Lower lobe of right lung (tissue), 2 donors: ENCODE measurements around the gene C2orf49. TPM values are rescaled to one million over a fixed set of nuclear protein-coding genes. Genes with fewer than 3 reads are reported as not detected.

ENCODE experiments used
- ATAC-seq, 2 donors: fragments of 200-7000 bp; cut with Tn5 transposase; one replicate each; pipeline ENCODE4 v1.9.1; 2020 to 2022; ENCODE audit warnings: mild to moderate bottlenecking in 2 of 2, moderate library complexity in 2 of 2
- DNase-seq: peaks from one replicate; pipeline ENCODE4 v3.0.0-alpha.2; 2020
- H3K27ac ChIP-seq: fragments of 200-600 bp; one replicate; pipeline ENCODE4 v1.8.0; 2022
- H3K27me3 ChIP-seq: fragments of 200-600 bp; one replicate; pipeline ENCODE4 v1.8.0; 2022; ENCODE audit warnings: low read depth
- H3K36me3 ChIP-seq: fragments of 200-600 bp; one replicate; pipeline ENCODE4 v1.8.0; 2022; ENCODE audit warnings: mild to moderate bottlenecking
- H3K4me1 ChIP-seq: fragments of 200-600 bp; one replicate; pipeline ENCODE4 v1.8.0; 2022
- H3K4me3 ChIP-seq: fragments of 200-600 bp; one replicate; pipeline ENCODE4 v1.8.0; 2022; ENCODE audit warnings: mild to moderate bottlenecking
- H3K9me3 ChIP-seq: fragments of 200-600 bp; one replicate; pipeline ENCODE4 v1.8.0; 2022
- CTCF ChIP-seq: fragments of 200-600 bp; IDR thresholded peaks from one replicate; pipeline ENCODE4 v1.8.0; 2022; ENCODE audit warnings: antibody characterized with exemption, mild to moderate bottlenecking
- intact Hi-C: fragments of 100-400 bp; cut with DNase I; formaldehyde crosslinking; loops from one replicate; pipeline ENCODE4 v1.11.0; 2022
- total RNA-seq: library from RNA; stranded (reverse); fragmentation: NEBNext Ultra II Directional; extraction: Animal tissue kit (Norgen Biotek cat#: 25700); gene quantifications from one replicate; pipeline ENCODE4 v1.2.1, GENCODE V29; 2021
- donor health status: DM: no; HTN: yes; CAD: no; lungs with severe emphysema.

The C2orf49 gene
- total RNA-seq, 1 donor from 2014 or later, result 18.3 TPM

GRCh38 chr2:105388971-105389381 lies 51.6 kb downstream of the C2orf49 start:
- intact Hi-C loops, result no loop called here
- ATAC-seq (peak in 1 of 2 donors; percentile 41), DNase-seq (no peak)
- Histone ChIP-seq H3K36me3 (no peaks in the 10 kb centered on the region), H3K4me3 (no peak overlapping the region), H3K9me3 (no peaks in the 10 kb centered on the region), H3K27ac (no peak overlapping the region), H3K4me1 (peaks cover 11% of the 10 kb centered on the region), H3K27me3 (no peaks in the 10 kb centered on the region)
- no peak for TF ChIP-seq CTCF

- no peak for ATAC-seq
- Histone ChIP-seq H3K9me3 (no peaks in the 10 kb centered on the region), H3K4me1 (peaks cover 11% of the 10 kb centered on the region), H3K4me3 (no peak overlapping the region), H3K27ac (no peak overlapping the region), H3K27me3 (peaks cover under 1% of the 10 kb centered on the region), H3K36me3 (no peaks in the 10 kb centered on the region)
- intact Hi-C loops, result no loop called here
- DNase-seq, result no peak
- TF ChIP-seq CTCF, result no peak
Observed at GRCh38 chr2:105390454-105390853, 53.1 kb downstream of the C2orf49 start.

DNA sequence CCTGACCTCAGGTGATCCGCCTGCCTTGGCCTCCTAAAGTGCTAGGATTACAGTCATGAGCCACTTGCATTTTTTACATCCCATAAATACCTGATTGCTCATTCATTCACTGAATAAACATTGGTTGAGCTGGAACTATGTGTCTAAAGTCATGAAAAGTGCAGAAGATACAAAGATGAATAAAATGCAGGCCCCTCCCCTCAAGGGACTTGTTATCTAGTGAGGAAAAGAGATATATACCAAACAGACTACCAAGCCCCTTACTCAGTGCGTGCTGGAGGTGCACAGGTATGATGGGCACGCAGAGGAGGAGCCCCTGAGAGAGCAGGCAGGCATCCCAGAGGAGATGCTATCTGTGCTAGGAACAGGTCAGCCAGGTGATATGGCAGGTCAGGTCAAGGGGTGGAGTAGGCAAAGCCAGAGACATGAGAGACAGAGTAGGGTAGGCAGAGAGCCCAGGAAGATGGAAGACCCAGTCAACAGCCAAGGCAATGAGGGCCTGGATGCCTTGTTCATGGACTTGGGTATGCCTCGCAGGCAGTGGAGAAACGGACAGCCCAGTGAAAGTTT lies 53.8 kb downstream of the C2orf49 start:
- intact Hi-C loops, result no loop called here
- Histone ChIP-seq H3K27ac (no peak overlapping the region), H3K36me3 (no peaks in the 10 kb centered on the region), H3K9me3 (no peaks in the 10 kb centered on the region), H3K4me3 (no peak overlapping the region), H3K27me3 (peaks cover 4% of the 10 kb centered on the region), H3K4me1 (peaks cover 11% of the 10 kb centered on the region)
- no peak for DNase-seq
- ATAC-seq, result no peak
- no peak for TF ChIP-seq CTCF

GRCh38 chr2:105391763-105392662 lies 54.7 kb downstream of the C2orf49 start:
- Histone ChIP-seq H3K4me3 (no peak overlapping the region), H3K27me3 (peaks cover 4% of the 10 kb centered on the region), H3K4me1 (peaks cover 11% of the 10 kb centered on the region), H3K36me3 (no peaks in the 10 kb centered on the region), H3K9me3 (no peaks in the 10 kb centered on the region), H3K27ac (no peak overlapping the region)
- ATAC-seq (no peak), DNase-seq (no peak)
- no peak for TF ChIP-seq CTCF
- intact Hi-C loops, result no loop called here

GRCh38 chr2:105393373-105394055 lies 56.2 kb downstream of the C2orf49 start:
- Histone ChIP-seq H3K27me3 (peaks cover 16% of the 10 kb centered on the region), H3K36me3 (no peaks in the 10 kb centered on the region), H3K4me3 (no peak overlapping the region), H3K9me3 (no peaks in the 10 kb centered on the region), H3K4me1 (peaks cover 9% of the 10 kb centered on the region), H3K27ac (no peak overlapping the region)
- no peak for TF ChIP-seq CTCF
- intact Hi-C loops, result no loop called here
- ATAC-seq (no peak), DNase-seq (no peak)
